C4-2B (cell line): ENCODE measurements around the gene MCU.

Experiments used
- H3K27ac ChIP-seq: fragments of 450-650 bp; 2 replicates; pipeline ENCODE4 v1.5.1; 2017
- CTCF ChIP-seq: fragments of 450-650 bp; conservative IDR thresholded peaks from 2 replicates; pipeline ENCODE4 v1.5.1; 2017; ENCODE audit warnings: mild to moderate bottlenecking
- ZFX ChIP-seq: fragments of 450-650 bp; IDR thresholded peaks from 2 replicates; pipeline ENCODE4 v1.6.1; 2017

The MCU gene

GRCh38 chr10:72924351-72924750 lies 232.4 kb downstream of the MCU start:
- TF ChIP-seq ZFX (no peak), CTCF (no peak)

GRCh38 chr10:72925951-72926465 lies 234.1 kb downstream of the MCU start:
- TF ChIP-seq ZFX, result no peak
- H3K27ac ChIP-seq, result no peak overlapping the region

More at GRCh38 chr10:72924351-72924750, 232.4 kb downstream of the MCU start:
- no peak overlapping the region for H3K27ac ChIP-seq

GRCh38 chr10:72927485-72927884 lies 235.5 kb downstream of the MCU start:
- no peak for TF ChIP-seq CTCF
- no peak for TF ChIP-seq ZFX
- H3K27ac ChIP-seq, result no peak overlapping the region

- TF ChIP-seq ZFX (no peak), CTCF (no peak)
- no peak overlapping the region for H3K27ac ChIP-seq
These were observed 236.9 kb downstream of the MCU start for GRCh38 chr10:72928798-72929197.

- H3K27ac ChIP-seq, result no peak overlapping the region
- TF ChIP-seq ZFX, result no peak
- no peak for TF ChIP-seq CTCF
These were observed 238.3 kb downstream of the MCU start for GRCh38 chr10:72930276-72930675.

- H3K27ac ChIP-seq, result no peak overlapping the region
- no peak for TF ChIP-seq CTCF
- TF ChIP-seq ZFX, result no peak
These were observed 240.5 kb downstream of the MCU start for GRCh38 chr10:72932259-72933015.

- TF ChIP-seq CTCF, result no peak
- TF ChIP-seq ZFX, result no peak
- no peak overlapping the region for H3K27ac ChIP-seq
These were observed 243.4 kb downstream of the MCU start for GRCh38 chr10:72935361-72935760.
